A673 (cell line): ENCODE data around the gene SLC22A6. TPM values are rescaled to one million over a fixed set of nuclear protein-coding genes. Genes with fewer than 3 reads are reported as not detected.

Source experiments
- BruUV-seq: library from RNA; stranded (reverse); fragments of 400-500 nt; replicated peaks from 2 replicates; lab custom pipeline; 2021; lab: Mats Ljungman, UMichigan
- CTCF ChIA-PET: fragments of 300-600 bp; sonication (Branson Sonifier 250); formaldehyde crosslinking; loops from one replicate; lab custom pipeline; 2022; ENCODE audit warnings: antibody characterized with exemption; lab: Charles Lee
- POLR2A ChIA-PET: fragments of 300-600 bp; sonication (Branson Sonifier 250); formaldehyde crosslinking; loops from one replicate; lab custom pipeline; 2022; ENCODE audit warnings: antibody characterized with exemption; ENCODE audit not compliant: low non-redundant PET; lab: Charles Lee
- DNase-seq: peaks from one replicate; pipeline ENCODE4 v3.0.0-alpha.2; 2015; ENCODE audit warnings: low spot score
- H3K27ac ChIP-seq: fragments of 200-600 bp; sonication (generic); 2 replicates; pipeline ENCODE4 v1.5.1; 2016; ENCODE audit warnings: mixed run types, low read depth, mild to moderate bottlenecking, mixed read lengths, antibody characterized with exemption, low read length; ENCODE audit not compliant: poor library complexity, severe bottlenecking
- H3K27me3 ChIP-seq: fragments of 200-600 bp; sonication (generic); replicated peaks from 2 replicates; pipeline ENCODE4 v1.6.1; 2017; ENCODE audit warnings: mixed run types, low read depth, mild to moderate bottlenecking, mixed read lengths, antibody characterized with exemption, low read length; ENCODE audit not compliant: insufficient read depth, poor library complexity
- H3K36me3 ChIP-seq: fragments of 200-600 bp; sonication (generic); 2 replicates; pipeline ENCODE4 v1.6.1; 2016; ENCODE audit warnings: mixed run types, mild to moderate bottlenecking, mixed read lengths, antibody characterized with exemption, low read length; ENCODE audit not compliant: insufficient read depth, poor library complexity, severe bottlenecking
- H3K4me1 ChIP-seq: fragments of 200-600 bp; sonication (generic); 2 replicates; pipeline ENCODE4 v1.6.1; 2017; ENCODE audit warnings: mixed run types, mild to moderate bottlenecking, mixed read lengths, antibody characterized with exemption, low read length; ENCODE audit not compliant: insufficient read depth, poor library complexity, severe bottlenecking
- H3K4me3 ChIP-seq: fragments of 200-600 bp; sonication (generic); 2 replicates; pipeline ENCODE4 v1.5.1; 2016; ENCODE audit warnings: low read depth, mixed run types, mild to moderate bottlenecking, mixed read lengths, low read length; ENCODE audit not compliant: poor library complexity, severe bottlenecking
- H3K9me3 ChIP-seq: fragments of 200-600 bp; sonication (generic); 2 replicates; pipeline ENCODE4 v1.6.1; 2016; ENCODE audit warnings: mixed run types, low read depth, mild to moderate bottlenecking, mixed read lengths, antibody characterized with exemption, low read length; ENCODE audit not compliant: poor library complexity, severe bottlenecking
- CTCF ChIP-seq: fragments of 300-800, 200-600 bp; sonication (generic); conservative IDR thresholded peaks from 2 replicates; pipeline ENCODE4 v1.5.1; 2017; ENCODE audit warnings: low read depth, mild to moderate bottlenecking, antibody characterized with exemption, low read length, moderate library complexity, mixed read lengths
- EZH2 ChIP-seq: fragments of 200-600 bp; sonication (generic); IDR thresholded peaks from 2 replicates; pipeline ENCODE4 v1.6.1; 2017; ENCODE audit warnings: borderline replicate concordance, low read depth, mild to moderate bottlenecking, mixed read lengths, antibody characterized with exemption, low read length; ENCODE audit not compliant: poor library complexity, severe bottlenecking
- intact Hi-C: fragments of 100-400 bp; cut with micrococcal nuclease; formaldehyde crosslinking; loops from one replicate; pipeline ENCODE4 v1.10.0; 2022; ENCODE audit not compliant: unreplicated experiment
- total RNA-seq: library from RNA; stranded (reverse); gene quantifications from 2 replicates; pipeline ENCODE4 v1.2.3, GENCODE V29; 2021

The SLC22A6 gene
- total RNA-seq, 1 experiment from 2014 or later = not detected

- ChIA-PET CTCF (interaction anchor here (0.6 to 5.6 kb wide), 9 partner anchors 48 to 388 kb away, joined by 3 to 101 read pairs (median 3); no protein-coding TSS in a partner anchor), POLR2A (no interaction called here)
- intact Hi-C loops = loop anchor here (5.0 to 10.0 kb wide), 2 partner anchors 291 to 629 kb away; no protein-coding TSS in a partner anchor
- Histone ChIP-seq H3K4me3 (no peak overlapping the region), H3K36me3 (no peaks in the 10 kb centered on the region), H3K9me3 (no peaks in the 10 kb centered on the region), H3K4me1 (peaks cover 4% of the 10 kb centered on the region), H3K27ac (no peak overlapping the region), H3K27me3 (no peaks in the 10 kb centered on the region)
- DNase-seq = no peak
- no TSS peak for BruUV-seq
- TF ChIP-seq EZH2 (no peak), CTCF (no peak)
Measured at GRCh38 chr11:63023222-63023814, 38.6 kb upstream of the SLC22A6 start.

GRCh38 chr11:63022441-63022840, 37.7 kb upstream of the SLC22A6 start:
- Histone ChIP-seq H3K36me3 (no peaks in the 10 kb centered on the region), H3K4me3 (no peak overlapping the region), H3K27me3 (no peaks in the 10 kb centered on the region), H3K27ac (no peak overlapping the region), H3K9me3 (no peaks in the 10 kb centered on the region), H3K4me1 (peaks cover 10% of the 10 kb centered on the region)
- CTCF ChIA-PET = interaction anchor here (0.5 to 5.6 kb wide), 10 partner anchors 11 to 389 kb away, joined by 3 to 101 read pairs (median 3); no protein-coding TSS in a partner anchor
- no peak for DNase-seq
- no peak for TF ChIP-seq EZH2
- TF ChIP-seq CTCF = no peak
- POLR2A ChIA-PET = no interaction called here
- intact Hi-C loops = loop anchor here (5.0 to 10.0 kb wide), 2 partner anchors 290 to 628 kb away; no protein-coding TSS in a partner anchor
- BruUV-seq = no TSS peak

GRCh38 chr11:63020671-63021291, 36.0 kb upstream of the SLC22A6 start:
- Histone ChIP-seq H3K36me3 (no peaks in the 10 kb centered on the region), H3K9me3 (no peaks in the 10 kb centered on the region), H3K27me3 (no peaks in the 10 kb centered on the region), H3K4me3 (no peak overlapping the region), H3K4me1 (peaks cover 13% of the 10 kb centered on the region), H3K27ac (no peak overlapping the region)
- TF ChIP-seq EZH2 = no peak
- TF ChIP-seq CTCF = peak; percentile 83
- no TSS peak for BruUV-seq
- POLR2A ChIA-PET = no interaction called here
- peak; percentile 47 for DNase-seq
- CTCF ChIA-PET = interaction anchor here (0.6 to 5.6 kb wide), 4 partner anchors 45 to 114 kb away, joined by 3 to 101 read pairs (median 4); no protein-coding TSS in a partner anchor
- intact Hi-C loops = loop anchor here (5.0 to 10.0 kb wide), 2 partner anchors 288 to 626 kb away; no protein-coding TSS in a partner anchor
